Breast epithelium (tissue), 3 donors: Measurements from ENCODE around the gene LRCOL1.

Source experiments
- CTCF ChIP-seq, 3 donors: fragments of 450-650 bp; IDR thresholded peaks; one replicate each; pipeline ENCODE4 v1.5.1; 2016 to 2017; ENCODE audit warnings: antibody characterized with exemption in 3 of 3, mild to moderate bottlenecking in 3 of 3, moderate library complexity in 3 of 3
- POLR2A ChIP-seq: fragments of 450-650 bp; IDR thresholded peaks from one replicate; pipeline ENCODE4 v1.6.1; 2016; ENCODE audit warnings: antibody characterized with exemption, mild to moderate bottlenecking, moderate library complexity
- POLR2AphosphoS5 ChIP-seq, 3 donors: sonication (generic); formaldehyde crosslinking; IDR thresholded peaks; one replicate each; pipeline ENCODE4 v1.6.1; 2017; ENCODE audit warnings: antibody characterized with exemption in 3 of 3

GRCh38 chr12:132593071-132593470, 17.3 kb downstream of the LRCOL1 start:
- TF ChIP-seq POLR2A (no peak), CTCF (IDR thresholded peaks at IDR 0.05) (no peak), POLR2AphosphoS5 (IDR thresholded peaks at IDR 0.05) (no peak)
